HG03521 (cell line): ENCODE measurements around the gene AMZ1.

ENCODE experiments used
- ATAC-seq: cut with Tn5 transposase; IDR thresholded peaks from one replicate; pipeline ENCODE4 v1.9.1; 2021; ENCODE audit warnings: mild to moderate bottlenecking, moderate library complexity; ENCODE audit not compliant: unreplicated experiment

AMZ1 gene

GRCh38 chr7:2764621-2765020 lies 76.6 kb downstream of the AMZ1 start:
- ATAC-seq = no peak
